Heart left ventricle (tissue), 16 donors: ENCODE results near the gene TMEM170B. TPM values are rescaled to one million over a fixed set of nuclear protein-coding genes. Genes with fewer than 3 reads are reported as not detected.
A peak's percentile ranks its signal among the peaks of the same experiment; 100 is the strongest.

ENCODE experiments used
- ATAC-seq, 4 donors: fragments of 200-7000 bp; cut with Tn5 transposase; one replicate each; pipeline ENCODE4 v1.9.1; 2020 to 2022; ENCODE audit warnings: moderate library complexity in 4 of 4, mild to moderate bottlenecking in 3 of 4, moderate number of reproducible peaks in 1 of 4
- DNase-seq, 5 donors: peaks; one replicate each; pipeline ENCODE4 v3.0.0-alpha.2; 2020
- H3K27ac ChIP-seq, 12 donors: fragments of 200-600 bp; sonication (generic) in 4 of 12; one replicate each; pipeline versions ENCODE4 v1.5.0 to v1.8.0; 2016 to 2022; ENCODE audit warnings: mild to moderate bottlenecking in 2 of 12
- H3K27me3 ChIP-seq, 9 donors: fragments of 200-600 bp; sonication (generic) in 2 of 9; one replicate each; pipeline versions ENCODE4 v1.5.1 to v1.8.0; 2016 to 2022; ENCODE audit warnings: mild to moderate bottlenecking in 3 of 9
- H3K36me3 ChIP-seq, 9 donors: fragments of 200-600 bp; sonication (generic) in 2 of 9; one replicate each; pipeline versions ENCODE4 v1.5.0 to v1.8.0; 2018 to 2022; ENCODE audit warnings: mild to moderate bottlenecking in 2 of 9
- H3K4me1 ChIP-seq, 12 donors: fragments of 200-600 bp; sonication (generic) in 4 of 12; one replicate each; pipeline versions ENCODE4 v1.5.0 to v1.8.0; 2016 to 2022; ENCODE audit warnings: mild to moderate bottlenecking in 3 of 12
- H3K4me3 ChIP-seq, 12 donors: fragments of 200-600 bp; sonication (generic) in 4 of 12; one replicate each; pipeline versions ENCODE4 v1.5.0 to v1.8.0; 2017 to 2022; ENCODE audit warnings: mild to moderate bottlenecking in 9 of 12, moderate library complexity in 4 of 12
- H3K9me3 ChIP-seq, 12 donors: fragments of 200-600 bp; sonication (generic) in 4 of 12; one replicate each; pipeline versions ENCODE4 v1.5.0 to v1.8.0; 2016 to 2022; ENCODE audit warnings: mild to moderate bottlenecking in 1 of 12
- CTCF ChIP-seq, 12 donors: fragments of 200-600 bp; sonication (generic) in 4 of 12; IDR thresholded peaks; one replicate each; pipeline versions ENCODE4 v1.5.0 to v1.8.0; 2018 to 2022; ENCODE audit warnings: antibody characterized with exemption in 12 of 12, mild to moderate bottlenecking in 5 of 12
- POLR2A ChIP-seq, 2 donors: fragments of 450-650 bp; IDR thresholded peaks; one replicate each; pipeline ENCODE4 v1.6.1; 2017; ENCODE audit warnings: antibody characterized with exemption in 2 of 2, mild to moderate bottlenecking in 2 of 2, moderate library complexity in 2 of 2
- WGBS, 4 donors: extraction: QIAGEN DNeasy Blood & Tissue Kit in 2 of 4; methylation state at CpG; one replicate each; pipeline versions ENCODE4 v1.1.5 to v1.1.7; 2013 to 2018; 5-methylcytosine and 5-hydroxymethylcytosine counted together
- intact Hi-C, 10 donors: fragments of 100-400 bp; cut with DNase I; formaldehyde crosslinking; loops; one replicate each; pipeline versions ENCODE4 v1.11.1 to v1.14.2; 2022
- polyA plus RNA-seq, 2 donors: library from polyadenylated mRNA; stranded (reverse); fragments of 200-250 nt; gene quantifications; one replicate each; pipeline ENCODE4 v1.2.3, GENCODE V29; 2013
- total RNA-seq, 9 donors: library from RNA; depleted of rRNA in 2 of 9; stranded (reverse); fragments of >200 nt in 2 of 9; fragmentation: NEBNext Ultra II Directional in 3 of 9; extraction: Animal tissue kit (Norgen Biotek cat#: 25700) in 3 of 9; gene quantifications; one replicate each; pipeline versions ENCODE4 v1.1.0 to v1.2.4, GENCODE V29; 2016 to 2023
- donor health status: ischemic (EF 13 %, LVEDD 7.1; RV severe dilation, severe dysfunction).
- donor health status: healthy with polysubstance abuse.
- donor health status: DM: no; HTN: yes; CAD: no.
- donor health status: DM: no; HTN: no; CAD: no.
- donor health status: ischemic (EF 25% LVEDD 6.9; RV normal size, moderate dysfunction).
- donor health status: ischemic (EF 25% LVEDD 5.7; RV mildly dilated, moderate dysfunction).
- donor health status: healthy.
- donor health status: DM: yes; HTN: yes; CAD: no.
- donor health status: ischemic (EF 35%, LVEDD 5.7; RV mildly dilated, moderate dysfunction).
- donor health status: nonischemic (EF 11% LVEDD 7.7; RV severe dilation, severe dysfunction).
- donor health status: DM: yes; HTN: yes; CAD: no.
- donor health status: PGD.
- donor health status: ischemic (EF 29% LVEDD 5.4; RV normal size, mild dysfunction).
- donor health status: nonischemic (EF 23%, LVEDD 6.1; RV moderate dilation, normal function).

The TMEM170B gene
- total and polyA plus RNA-seq, 11 donors, result 1.0 to 5.9 (median 3.9) TPM

- Histone ChIP-seq H3K4me1 (no peaks in the 10 kb centered on the region), H3K27me3 (no peaks in the 10 kb centered on the region), H3K36me3 (no peaks in the 10 kb centered on the region), H3K4me3 (no peak overlapping the region), H3K27ac (no peak overlapping the region), H3K9me3 (no peaks in the 10 kb centered on the region)
- TF ChIP-seq CTCF (IDR thresholded peaks at IDR 0.05) (no peak), POLR2A (IDR thresholded peaks at IDR 0.05) (no peak)
- ATAC-seq (peak in 2 of 4 donors; percentile 27 to 39), DNase-seq (no peak)
- intact Hi-C loops, result no loop called here
- 66 to 74% (median 72%) methylated on average over 9 of the region's 9 CpGs for WGBS, 4 donors
Measured at GRCh38 chr6:11632231-11632630, 94.7 kb downstream of the TMEM170B start.

- Histone ChIP-seq H3K27me3 (no peaks in the 10 kb centered on the region), H3K4me1 (no peaks in the 10 kb centered on the region), H3K4me3 (no peak overlapping the region), H3K9me3 (no peaks in the 10 kb centered on the region), H3K27ac (no peak overlapping the region), H3K36me3 (no peaks in the 10 kb centered on the region)
- intact Hi-C loops, result no loop called here
- no peak for TF ChIP-seq CTCF (IDR thresholded peaks at IDR 0.05)
- TF ChIP-seq POLR2A (IDR thresholded peaks at IDR 0.05), result no peak
- ATAC-seq (peak in 3 of 4 donors; percentile 21 to 86 (median 57)), DNase-seq (peak in 2 of 5 donors; percentile 36 to 47)
- whole genome bisulfite sequencing, 4 donors, result 88 to 95% (median 94%) methylated on average over 11 of the region's 11 CpGs
Measured at GRCh38 chr6:11632795-11633511, 95.4 kb downstream of the TMEM170B start.

Other genes with a start within 250 kb of the TMEM170B start
- gene ADTRP, start 241.1 kb downstream of the TMEM170B start, total RNA-seq, result under 1 TPM in 3 of 9 donors, not detected in 6; 0.43 to 0.85 (median 0.48) TPM
- under 1 TPM in 1 of 2 donors, not detected in 1; 0.26 TPM for gene ADTRP, start 241.1 kb downstream of the TMEM170B start, polyA plus RNA-seq